GM23248 (cell line): Measurements from ENCODE around the gene OR8B4. TPM values are rescaled to one million over a fixed set of nuclear protein-coding genes. Genes with fewer than 3 reads are reported as not detected.

Experiments
- DNase-seq: peaks from one replicate; pipeline ENCODE4 v3.0.0-alpha.2; 2015
- H2AFZ ChIP-seq: fragments of 200-600 bp; sonication (generic); 2 replicates; pipeline ENCODE4 v1.6.1; 2016; ENCODE audit warnings: antibody characterized with exemption
- H3F3A ChIP-seq: fragments of 200-600 bp; sonication (generic); 2 replicates; pipeline ENCODE4 v1.6.1; 2016; ENCODE audit warnings: mild to moderate bottlenecking, antibody characterized with exemption, mixed run types; ENCODE audit not compliant: insufficient read depth
- H3K27ac ChIP-seq: fragments of 200-600 bp; sonication (generic); 2 replicates; pipeline ENCODE4 v1.5.1; 2016; ENCODE audit warnings: mild to moderate bottlenecking
- H3K27me3 ChIP-seq: fragments of 200-600 bp; sonication (generic); replicated peaks from 2 replicates; pipeline ENCODE4 v1.6.1; 2016; ENCODE audit warnings: mild to moderate bottlenecking; ENCODE audit not compliant: insufficient read depth
- H3K36me3 ChIP-seq: fragments of 200-600 bp; sonication (generic); 2 replicates; pipeline ENCODE4 v1.6.1; 2016; ENCODE audit warnings: low read depth, mild to moderate bottlenecking
- H3K4me1 ChIP-seq: fragments of 200-600 bp; sonication (generic); 2 replicates; pipeline ENCODE4 v1.6.1; 2016; ENCODE audit warnings: mild to moderate bottlenecking; ENCODE audit not compliant: insufficient read depth
- H3K4me2 ChIP-seq: fragments of 200-600 bp; sonication (generic); one replicate; pipeline ENCODE4 v1.6.1; 2016; ENCODE audit warnings: mild to moderate bottlenecking; ENCODE audit not compliant: unreplicated experiment
- H3K4me3 ChIP-seq: fragments of 200-600 bp; sonication (generic); 2 replicates; pipeline ENCODE4 v1.5.1; 2016; ENCODE audit warnings: mild to moderate bottlenecking
- H3K79me2 ChIP-seq: fragments of 200-600 bp; sonication (generic); 2 replicates; pipeline ENCODE4 v1.6.1; 2016; ENCODE audit warnings: mild to moderate bottlenecking; ENCODE audit not compliant: insufficient read depth
- H3K9ac ChIP-seq: fragments of 200-600 bp; sonication (generic); 2 replicates; pipeline ENCODE4 v1.6.1; 2016; ENCODE audit warnings: mild to moderate bottlenecking
- H3K9me2 ChIP-seq: fragments of 200-600 bp; sonication (generic); 2 replicates; pipeline ENCODE4 v1.6.1; 2016; ENCODE audit warnings: mixed run types, mild to moderate bottlenecking, moderate library complexity; ENCODE audit not compliant: insufficient read depth
- H3K9me3 ChIP-seq: fragments of 200-600 bp; sonication (generic); one replicate; pipeline ENCODE4 v1.6.1; 2017; ENCODE audit warnings: low read depth
- H4K20me1 ChIP-seq: fragments of 200-600 bp; sonication (generic); 2 replicates; pipeline ENCODE4 v1.6.0; 2016; ENCODE audit not compliant: insufficient read depth
- EZH2 ChIP-seq: fragments of 200-600 bp; sonication (generic); IDR thresholded peaks from 2 replicates; pipeline ENCODE4 v1.6.1; 2018; ENCODE audit warnings: antibody characterized with exemption, mild to moderate bottlenecking; ENCODE audit not compliant: insufficient read depth, poor library complexity, severe bottlenecking
- EZH2phosphoT487 ChIP-seq: fragments of 200-600 bp; sonication (generic); IDR thresholded peaks from 2 replicates; pipeline ENCODE4 v1.6.1; 2018; ENCODE audit warnings: antibody characterized with exemption, moderate library complexity, mild to moderate bottlenecking, low read depth; ENCODE audit not compliant: insufficient read depth
- WGBS, 2 experiments: methylation state at CpG; one replicate each; pipeline ENCODE4 v1.1.6; 2015 to 2017; ENCODE audit warnings: low lambda C conversion rate in 2 of 2, low coverage in 1 of 2; ENCODE audit errors: missing lambda C conversion rate in 2 of 2; 5-methylcytosine and 5-hydroxymethylcytosine counted together
- in situ Hi-C: fragments of 300-500 bp; cut with MboI; formaldehyde crosslinking; loops from 2 replicates; pipeline ENCODE4 v1.15.0; 2020
- polyA plus RNA-seq: library from polyadenylated mRNA; unstranded; fragments of >200 nt; fragmentation: Nextera tagmentation; extraction: Ambion mirVana; gene quantifications from 2 replicates; pipeline ENCODE4 v1.2.1, GENCODE V29; 2016
- total RNA-seq: library from RNA; depleted of rRNA; stranded (reverse); fragments of >200 nt; shearing (Covaris generic); gene quantifications from 2 replicates; pipeline ENCODE4 v1.2.3, GENCODE V29; 2014; rRNA removed

The OR8B4 gene, protein sequence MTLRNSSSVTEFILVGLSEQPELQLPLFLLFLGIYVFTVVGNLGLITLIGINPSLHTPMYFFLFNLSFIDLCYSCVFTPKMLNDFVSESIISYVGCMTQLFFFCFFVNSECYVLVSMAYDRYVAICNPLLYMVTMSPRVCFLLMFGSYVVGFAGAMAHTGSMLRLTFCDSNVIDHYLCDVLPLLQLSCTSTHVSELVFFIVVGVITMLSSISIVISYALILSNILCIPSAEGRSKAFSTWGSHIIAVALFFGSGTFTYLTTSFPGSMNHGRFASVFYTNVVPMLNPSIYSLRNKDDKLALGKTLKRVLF
- total RNA-seq (not detected in 2 replicates), polyA plus RNA-seq (not detected in 2 replicates)

- no peak for TF ChIP-seq EZH2phosphoT487
- TF ChIP-seq EZH2, result no peak
- no peak for DNase-seq
- H4K20me1 ChIP-seq, result no peaks in the 10 kb centered on the region
- 26 to 28% methylated on average over 2 of the region's 2 CpGs for WGBS, 2 experiments
- H3K9ac ChIP-seq, result no peak within 1 kb of the TSS
- peaks cover 6% of the 10 kb centered on the region for H3K27me3 ChIP-seq
- no peaks in the 10 kb centered on the region for H3K9me3 ChIP-seq
- H3K4me3 ChIP-seq, result no peak within 1 kb of the TSS
- H3K4me1 ChIP-seq, result no peaks in the 10 kb centered on the region
- H3K9me2 ChIP-seq, result no peaks in the 10 kb centered on the region
- no peak within 1 kb of the TSS for H2AFZ ChIP-seq
- no peaks in the 10 kb centered on the region for H3K36me3 ChIP-seq
- no peaks in the 10 kb centered on the region for H3F3A ChIP-seq
- in situ Hi-C loops, result loop anchor here (25.0 kb wide), 1 partner anchor 438 kb away; the partner anchor contains the start of gene ROBO3
- no peak within 1 kb of the TSS for H3K27ac ChIP-seq
- H3K79me2 ChIP-seq, result no peaks in the 10 kb centered on the region
- no peak within 1 kb of the TSS for H3K4me2 ChIP-seq
These were observed at the start of gene OR8B4 for GRCh38 chr11:124424384-124424921. Gene OR8B4 (minus strand): TSS chr11:124424871. CDS start chr11:124424871, 0 bp downstream.

GRCh38 chr11:124474079-124474478, 49.4 kb upstream of the OR8B4 start:
- Histone ChIP-seq H3K9me3 (no peaks in the 10 kb centered on the region), H3K79me2 (no peaks in the 10 kb centered on the region), H3K27ac (no peak overlapping the region), H3K36me3 (no peaks in the 10 kb centered on the region), H3K9me2 (no peaks in the 10 kb centered on the region), H3K4me2 (no peak overlapping the region), H3K4me3 (no peak overlapping the region), H3K9ac (no peak overlapping the region), H3K27me3 (no peaks in the 10 kb centered on the region), H2AFZ (no peak overlapping the region), H3F3A (no peaks in the 10 kb centered on the region), H4K20me1 (no peaks in the 10 kb centered on the region), H3K4me1 (no peaks in the 10 kb centered on the region)
- TF ChIP-seq EZH2phosphoT487, result no peak
- 13 to 37% methylated on average over 1 of the region's 1 CpG for WGBS, 2 experiments
- DNase-seq, result no peak
- in situ Hi-C loops, result no loop called here

- H4K20me1 ChIP-seq, result no peaks in the 10 kb centered on the region
- 9 to 17% methylated on average over 1 of the region's 1 CpG for WGBS, 2 experiments
- in situ Hi-C loops, result no loop called here
- TF ChIP-seq EZH2 (no peak), EZH2phosphoT487 (no peak)
- no peaks in the 10 kb centered on the region for H3K4me1 ChIP-seq
- H2AFZ ChIP-seq, result no peak overlapping the region
- H3K9me3 ChIP-seq, result no peaks in the 10 kb centered on the region
- H3K27me3 ChIP-seq, result no peaks in the 10 kb centered on the region
- H3K36me3 ChIP-seq, result no peaks in the 10 kb centered on the region
- H3K27ac ChIP-seq, result no peak overlapping the region
- no peak for DNase-seq
- H3K4me3 ChIP-seq, result no peak overlapping the region
- H3F3A ChIP-seq, result no peaks in the 10 kb centered on the region
- no peak overlapping the region for H3K4me2 ChIP-seq
- H3K9me2 ChIP-seq, result no peaks in the 10 kb centered on the region
- no peaks in the 10 kb centered on the region for H3K79me2 ChIP-seq
- no peak overlapping the region for H3K9ac ChIP-seq
These were observed 48.8 kb upstream of the OR8B4 start for GRCh38 chr11:124473476-124473875.

DNA sequence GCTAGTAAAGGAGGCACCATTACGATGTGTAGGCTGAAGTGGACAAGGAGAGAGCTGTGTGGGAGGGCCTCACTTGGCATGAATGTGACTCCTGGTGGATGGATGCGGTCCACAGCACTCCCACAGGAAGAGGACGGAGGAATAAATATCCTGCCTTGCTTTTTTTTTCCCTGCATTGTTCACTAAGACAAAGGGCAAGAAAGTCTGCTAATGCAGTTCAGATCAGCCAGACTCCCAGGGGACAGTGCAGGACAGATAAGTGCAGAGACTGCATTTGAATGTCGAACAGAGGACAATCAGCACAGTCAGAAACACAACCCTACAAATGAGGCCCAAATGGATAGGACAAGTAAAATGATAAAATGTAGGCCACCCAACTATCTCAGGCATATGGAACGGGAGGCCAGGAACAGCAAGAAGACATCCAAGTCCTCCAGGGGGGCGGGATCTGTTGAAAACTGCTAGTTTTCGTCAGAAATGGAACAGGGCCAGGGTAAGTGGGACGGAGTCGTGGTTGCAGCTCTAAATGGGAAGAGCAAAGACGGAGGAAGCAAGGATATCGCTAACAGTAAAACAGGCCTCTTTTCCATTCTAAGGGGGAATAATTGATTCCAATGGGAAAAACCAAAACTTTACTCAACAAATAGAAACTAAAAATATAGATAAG, 46.0 kb upstream of the OR8B4 start:
- Histone ChIP-seq H3F3A (no peaks in the 10 kb centered on the region), H3K4me3 (no peak overlapping the region), H3K4me1 (no peaks in the 10 kb centered on the region), H4K20me1 (no peaks in the 10 kb centered on the region), H3K9ac (no peak overlapping the region), H3K27me3 (no peaks in the 10 kb centered on the region), H3K9me2 (no peaks in the 10 kb centered on the region), H2AFZ (no peak overlapping the region), H3K4me2 (no peak overlapping the region), H3K27ac (no peak overlapping the region), H3K79me2 (no peaks in the 10 kb centered on the region), H3K9me3 (no peaks in the 10 kb centered on the region), H3K36me3 (no peaks in the 10 kb centered on the region)
- WGBS, 2 experiments, result 37 to 43% methylated on average over 11 of the region's 11 CpGs
- in situ Hi-C loops, result no loop called here
- TF ChIP-seq EZH2phosphoT487 (no peak), EZH2 (no peak)
- DNase-seq, result no peak
